ENCODE results near the gene HHIPL1.

Gene HHIPL1

DNA sequence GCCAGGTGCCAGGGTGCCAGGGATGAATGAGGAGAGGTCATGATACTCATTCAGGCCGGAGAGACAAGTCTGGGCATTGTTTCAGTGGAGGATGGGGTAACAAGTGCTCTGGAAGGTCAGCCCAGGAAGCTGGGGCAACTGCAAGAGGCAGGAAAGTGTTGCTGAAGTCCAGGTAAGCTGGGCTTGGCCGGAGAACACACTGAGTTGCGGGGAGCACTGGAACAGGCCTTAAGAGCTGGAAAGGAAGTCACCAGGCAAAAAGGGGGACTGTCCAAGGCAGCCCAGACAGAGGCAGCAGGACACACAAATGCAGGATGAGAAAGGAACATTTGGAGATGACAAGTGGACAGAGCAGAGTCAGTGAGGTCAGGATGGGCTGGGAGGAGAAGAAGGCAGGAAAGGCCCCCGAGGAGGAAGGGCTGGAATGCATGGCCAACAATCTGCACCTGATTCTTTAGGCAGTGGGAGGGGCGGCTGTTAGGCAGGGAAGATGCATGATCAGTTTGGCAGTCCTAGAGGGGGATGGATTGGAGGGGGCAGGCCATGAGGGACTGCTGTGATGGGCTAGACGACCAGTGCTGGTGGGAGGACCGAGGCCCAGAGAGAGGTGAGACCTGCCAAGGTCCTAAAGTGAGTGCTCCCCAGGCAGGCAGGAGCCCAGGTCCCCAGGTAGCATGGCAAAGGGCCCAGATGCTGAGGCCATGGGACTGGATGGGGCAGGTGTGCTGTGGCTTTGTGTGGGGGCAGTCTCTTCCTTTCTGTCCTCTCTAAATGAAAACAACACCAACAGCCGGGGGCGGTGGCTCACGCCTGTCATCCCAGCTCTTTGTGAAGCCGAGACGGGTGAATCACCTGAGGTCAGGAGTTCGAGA lies 17.2 kb upstream of the HHIPL1 start:
- TF ChIP-seq GABPA (IDR thresholded peaks at IDR 0.05; ENCODE audit: low read depth) (no peak), POLR2AphosphoS5 (IDR thresholded peaks at IDR 0.05; ENCODE audit: low read depth) (no peak), SPI1 (IDR thresholded peaks at IDR 0.05; ENCODE audit: borderline replicate concordance, low read depth) (no peak)
- TF ChIP-seq, protein P1, sequence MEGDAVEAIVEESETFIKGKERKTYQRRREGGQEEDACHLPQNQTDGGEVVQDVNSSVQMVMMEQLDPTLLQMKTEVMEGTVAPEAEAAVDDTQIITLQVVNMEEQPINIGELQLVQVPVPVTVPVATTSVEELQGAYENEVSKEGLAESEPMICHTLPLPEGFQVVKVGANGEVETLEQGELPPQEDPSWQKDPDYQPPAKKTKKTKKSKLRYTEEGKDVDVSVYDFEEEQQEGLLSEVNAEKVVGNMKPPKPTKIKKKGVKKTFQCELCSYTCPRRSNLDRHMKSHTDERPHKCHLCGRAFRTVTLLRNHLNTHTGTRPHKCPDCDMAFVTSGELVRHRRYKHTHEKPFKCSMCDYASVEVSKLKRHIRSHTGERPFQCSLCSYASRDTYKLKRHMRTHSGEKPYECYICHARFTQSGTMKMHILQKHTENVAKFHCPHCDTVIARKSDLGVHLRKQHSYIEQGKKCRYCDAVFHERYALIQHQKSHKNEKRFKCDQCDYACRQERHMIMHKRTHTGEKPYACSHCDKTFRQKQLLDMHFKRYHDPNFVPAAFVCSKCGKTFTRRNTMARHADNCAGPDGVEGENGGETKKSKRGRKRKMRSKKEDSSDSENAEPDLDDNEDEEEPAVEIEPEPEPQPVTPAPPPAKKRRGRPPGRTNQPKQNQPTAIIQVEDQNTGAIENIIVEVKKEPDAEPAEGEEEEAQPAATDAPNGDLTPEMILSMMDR (IDR thresholded peaks at IDR 0.05; ENCODE audit: insufficient read depth, low read length), result no peak
- TF ChIP-seq, protein P2, sequence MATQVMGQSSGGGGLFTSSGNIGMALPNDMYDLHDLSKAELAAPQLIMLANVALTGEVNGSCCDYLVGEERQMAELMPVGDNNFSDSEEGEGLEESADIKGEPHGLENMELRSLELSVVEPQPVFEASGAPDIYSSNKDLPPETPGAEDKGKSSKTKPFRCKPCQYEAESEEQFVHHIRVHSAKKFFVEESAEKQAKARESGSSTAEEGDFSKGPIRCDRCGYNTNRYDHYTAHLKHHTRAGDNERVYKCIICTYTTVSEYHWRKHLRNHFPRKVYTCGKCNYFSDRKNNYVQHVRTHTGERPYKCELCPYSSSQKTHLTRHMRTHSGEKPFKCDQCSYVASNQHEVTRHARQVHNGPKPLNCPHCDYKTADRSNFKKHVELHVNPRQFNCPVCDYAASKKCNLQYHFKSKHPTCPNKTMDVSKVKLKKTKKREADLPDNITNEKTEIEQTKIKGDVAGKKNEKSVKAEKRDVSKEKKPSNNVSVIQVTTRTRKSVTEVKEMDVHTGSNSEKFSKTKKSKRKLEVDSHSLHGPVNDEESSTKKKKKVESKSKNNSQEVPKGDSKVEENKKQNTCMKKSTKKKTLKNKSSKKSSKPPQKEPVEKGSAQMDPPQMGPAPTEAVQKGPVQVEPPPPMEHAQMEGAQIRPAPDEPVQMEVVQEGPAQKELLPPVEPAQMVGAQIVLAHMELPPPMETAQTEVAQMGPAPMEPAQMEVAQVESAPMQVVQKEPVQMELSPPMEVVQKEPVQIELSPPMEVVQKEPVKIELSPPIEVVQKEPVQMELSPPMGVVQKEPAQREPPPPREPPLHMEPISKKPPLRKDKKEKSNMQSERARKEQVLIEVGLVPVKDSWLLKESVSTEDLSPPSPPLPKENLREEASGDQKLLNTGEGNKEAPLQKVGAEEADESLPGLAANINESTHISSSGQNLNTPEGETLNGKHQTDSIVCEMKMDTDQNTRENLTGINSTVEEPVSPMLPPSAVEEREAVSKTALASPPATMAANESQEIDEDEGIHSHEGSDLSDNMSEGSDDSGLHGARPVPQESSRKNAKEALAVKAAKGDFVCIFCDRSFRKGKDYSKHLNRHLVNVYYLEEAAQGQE (IDR thresholded peaks at IDR 0.05; ENCODE audit: insufficient replicate concordance, low read depth), result no peak

DNA sequence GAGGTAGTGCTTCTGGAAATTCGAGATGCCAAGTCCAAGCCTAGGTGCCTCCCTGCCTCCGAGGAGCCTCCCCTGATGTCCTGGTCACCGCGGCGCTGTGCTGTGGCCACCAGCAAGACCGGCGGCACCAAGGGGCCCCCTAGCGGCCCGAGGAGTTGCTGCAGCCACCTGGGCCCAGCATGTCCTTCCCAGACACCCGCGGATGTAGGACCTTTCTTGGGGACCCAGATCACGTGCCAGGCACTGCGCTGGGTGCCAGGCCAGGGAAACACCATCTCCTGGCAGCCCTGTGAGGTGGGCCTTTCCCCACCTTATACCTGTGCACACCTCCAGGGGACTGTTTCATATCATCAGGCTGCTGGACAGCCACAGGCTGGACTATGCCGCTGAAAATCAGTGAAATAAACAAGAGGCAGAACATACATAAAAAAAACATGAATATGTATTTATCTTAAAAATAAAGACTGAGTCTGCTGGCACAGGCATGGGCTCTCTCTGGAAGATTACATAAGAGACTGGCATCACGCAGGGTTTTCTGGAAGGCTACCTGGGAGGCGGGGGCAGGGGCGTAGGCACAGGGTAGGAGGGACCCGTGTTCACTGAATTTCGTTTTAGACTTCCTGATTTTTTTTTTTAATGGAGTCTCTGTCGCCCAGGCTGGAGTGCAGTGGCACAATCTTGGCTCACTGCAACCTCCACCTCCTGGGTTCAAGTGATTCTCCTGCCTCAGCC lies 15.9 kb upstream of the HHIPL1 start:
- DNase-seq (ENCODE audit: low read depth in 1 of 2, low spot score in 1 of 2), result peak; percentile 28 to 52
- H3K4me3 ChIP-seq (replicated peaks; ENCODE audit: insufficient read depth, low read length), result no peak overlapping the region
- H3K27me3 ChIP-seq (ENCODE audit: insufficient read depth, poor library complexity, severe bottlenecking), result no peaks in the 10 kb centered on the region
- TF ChIP-seq, protein P1 (IDR thresholded peaks at IDR 0.05; ENCODE audit: insufficient read depth, low read length), result peak; percentile 76
- no peak for TF ChIP-seq GABPA (IDR thresholded peaks at IDR 0.05; ENCODE audit: low read depth)
- TF ChIP-seq, protein P2 (IDR thresholded peaks at IDR 0.05; ENCODE audit: insufficient replicate concordance, low read depth), result no peak
- no peak for TF ChIP-seq SPI1 (IDR thresholded peaks at IDR 0.05; ENCODE audit: borderline replicate concordance, low read depth)
- TF ChIP-seq POLR2AphosphoS5 (IDR thresholded peaks at IDR 0.05; ENCODE audit: low read depth), result no peak
- no peak overlapping the region for H3K27ac ChIP-seq (replicated peaks)

More for the DNA sequence above, 17.2 kb upstream of the HHIPL1 start:
- Histone ChIP-seq H3K27ac (replicated peaks) (no peak overlapping the region), H3K27me3 (ENCODE audit: insufficient read depth, poor library complexity, severe bottlenecking) (no peaks in the 10 kb centered on the region), H3K4me3 (replicated peaks; ENCODE audit: insufficient read depth, low read length) (no peak overlapping the region)
- DNase-seq (ENCODE audit: low read depth in 1 of 2, low spot score in 1 of 2), result no peak

DNA sequence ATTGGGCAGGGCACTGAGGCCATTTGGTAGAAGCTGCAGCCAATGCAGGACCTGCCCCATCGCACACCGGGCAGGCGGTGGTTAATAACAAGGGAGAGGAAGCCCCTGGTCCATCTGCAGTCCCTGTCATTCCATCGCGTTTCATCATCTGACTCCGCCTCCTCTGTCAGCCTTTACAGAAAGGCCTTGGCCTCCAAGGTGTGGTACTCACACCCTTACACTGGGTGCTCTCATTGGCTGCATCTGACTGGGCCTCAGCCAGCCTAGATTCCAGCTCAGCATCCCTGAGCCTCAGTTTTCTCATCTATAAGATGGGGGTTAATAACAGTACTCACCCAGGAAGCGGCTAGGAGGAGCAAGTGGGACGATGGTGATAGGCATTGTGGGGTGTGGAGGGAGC lies 14.7 kb upstream of the HHIPL1 start:
- Histone ChIP-seq H3K4me3 (replicated peaks; ENCODE audit: insufficient read depth, low read length) (no peak overlapping the region), H3K27me3 (ENCODE audit: insufficient read depth, poor library complexity, severe bottlenecking) (no peaks in the 10 kb centered on the region), H3K27ac (replicated peaks) (no peak overlapping the region)
- TF ChIP-seq POLR2AphosphoS5 (IDR thresholded peaks at IDR 0.05; ENCODE audit: low read depth), result no peak
- no peak for TF ChIP-seq SPI1 (IDR thresholded peaks at IDR 0.05; ENCODE audit: borderline replicate concordance, low read depth)
- no peak for TF ChIP-seq GABPA (IDR thresholded peaks at IDR 0.05; ENCODE audit: low read depth)
- TF ChIP-seq, protein P1 (IDR thresholded peaks at IDR 0.05; ENCODE audit: insufficient read depth, low read length), result no peak
- no peak for DNase-seq (ENCODE audit: low read depth in 1 of 2, low spot score in 1 of 2)
